Glutamatergic neuron (in vitro differentiated cells): ENCODE data around the gene MMP14. TPM values are rescaled to one million over a fixed set of nuclear protein-coding genes. Genes with fewer than 3 reads are reported as not detected.

Experiments
- DNase-seq: peaks from one replicate; pipeline ENCODE4 v3.0.0; 2022
- H3K27ac Mint-ChIP-seq: one replicate; pipeline ENCODE4 v1.8.0; 2020; ENCODE audit warnings: mild to moderate bottlenecking, mixed read lengths, inconsistent platforms; ENCODE audit not compliant: unreplicated experiment
- H3K27me3 Mint-ChIP-seq: one replicate; pipeline ENCODE4 v1.8.0; 2020; ENCODE audit warnings: mild to moderate bottlenecking, moderate library complexity, mixed read lengths, inconsistent platforms; ENCODE audit not compliant: unreplicated experiment
- H3K36me3 Mint-ChIP-seq: one replicate; pipeline ENCODE4 v1.8.0; 2020; ENCODE audit warnings: mild to moderate bottlenecking, mixed read lengths, inconsistent platforms; ENCODE audit not compliant: unreplicated experiment
- H3K4me1 Mint-ChIP-seq: one replicate; pipeline ENCODE4 v1.8.0; 2020; ENCODE audit warnings: mild to moderate bottlenecking, low read depth, mixed read lengths, inconsistent platforms; ENCODE audit not compliant: unreplicated experiment
- H3K4me3 Mint-ChIP-seq: one replicate; pipeline ENCODE4 v1.8.0; 2020; ENCODE audit warnings: mild to moderate bottlenecking, mixed read lengths, inconsistent platforms; ENCODE audit not compliant: unreplicated experiment
- H3K9me3 Mint-ChIP-seq: one replicate; pipeline ENCODE4 v1.8.0; 2020; ENCODE audit warnings: mild to moderate bottlenecking, moderate library complexity, mixed read lengths, inconsistent platforms; ENCODE audit not compliant: unreplicated experiment
- CTCF ChIP-seq: fragments of 200-600 bp; sonication (generic); IDR thresholded peaks from one replicate; pipeline ENCODE4 v1.5.0; 2021; ENCODE audit not compliant: partially characterized antibody, unreplicated experiment
- total RNA-seq: library from RNA; stranded (reverse); fragmentation: NEBNext Ultra II Directional; extraction: Animal tissue kit (Norgen Biotek cat#: 25700); gene quantifications from one replicate; pipeline ENCODE4 v1.2.1, GENCODE V29; 2021; ENCODE audit not compliant: unreplicated experiment

Gene MMP14
- total RNA-seq, 1 donor from 2014 or later = 162 TPM

- Mint-ChIP-seq H3K27me3 (no peaks in the 10 kb centered on the region), H3K4me3 (no peak overlapping the region), H3K36me3 (no peaks in the 10 kb centered on the region), H3K27ac (no peak overlapping the region), H3K4me1 (no peaks in the 10 kb centered on the region), H3K9me3 (peaks cover 2% of the 10 kb centered on the region)
- no peak for DNase-seq
- no peak for TF ChIP-seq CTCF
These were observed 28.8 kb upstream of the MMP14 start for GRCh38 chr14:22807432-22808087.

GRCh38 chr14:22808388-22809209 lies 27.8 kb upstream of the MMP14 start:
- H3K36me3 Mint-ChIP-seq = no peaks in the 10 kb centered on the region
- no peak for TF ChIP-seq CTCF
- no peak overlapping the region for H3K4me3 Mint-ChIP-seq
- no peaks in the 10 kb centered on the region for H3K4me1 Mint-ChIP-seq
- DNase-seq = no peak
- no peaks in the 10 kb centered on the region for H3K27me3 Mint-ChIP-seq
- peaks cover 2% of the 10 kb centered on the region for H3K9me3 Mint-ChIP-seq
- no peak overlapping the region for H3K27ac Mint-ChIP-seq

GRCh38 chr14:22811722-22812121 lies 24.7 kb upstream of the MMP14 start:
- Mint-ChIP-seq H3K27ac (no peak overlapping the region), H3K27me3 (no peaks in the 10 kb centered on the region), H3K9me3 (peaks cover 2% of the 10 kb centered on the region), H3K4me3 (no peak overlapping the region), H3K4me1 (peaks cover 10% of the 10 kb centered on the region), H3K36me3 (no peaks in the 10 kb centered on the region)
- no peak for TF ChIP-seq CTCF
- no peak for DNase-seq

GRCh38 chr14:22812744-22813143 lies 23.6 kb upstream of the MMP14 start:
- Mint-ChIP-seq H3K4me1 (peaks cover 10% of the 10 kb centered on the region), H3K9me3 (peaks cover 2% of the 10 kb centered on the region), H3K4me3 (no peak overlapping the region), H3K27ac (no peak overlapping the region), H3K36me3 (no peaks in the 10 kb centered on the region), H3K27me3 (no peaks in the 10 kb centered on the region)
- DNase-seq = no peak
- TF ChIP-seq CTCF = no peak

GRCh38 chr14:22813145-22813544 lies 23.2 kb upstream of the MMP14 start:
- no peak for TF ChIP-seq CTCF
- Mint-ChIP-seq H3K36me3 (no peaks in the 10 kb centered on the region), H3K4me3 (no peak overlapping the region), H3K27ac (no peak overlapping the region), H3K9me3 (peaks cover 2% of the 10 kb centered on the region), H3K27me3 (no peaks in the 10 kb centered on the region), H3K4me1 (peaks cover 10% of the 10 kb centered on the region)
- no peak for DNase-seq
